NCI-H1417 treated with DMSO at 0.1 percent for 48 hours (cell line): ENCODE results near the gene BANP.
"Not testable (repeated sequence)": the region's sequence is repeated elsewhere in the genome, so short reads cannot be mapped to it uniquely, and the experiment has no call there.

Experiments
- DNase-seq: peaks from one replicate; lab custom pipeline; 2025; lab: John Stamatoyannopoulos, UW

BANP gene

GRCh38 chr16:88016386-88016785, 65.2 kb downstream of the BANP start:
- DNase-seq: not testable (repeated sequence)

- no peak for DNase-seq
These were observed 65.7 kb downstream of the BANP start for GRCh38 chr16:88016964-88017363.

- no peak for DNase-seq
These were observed 66.4 kb downstream of the BANP start for GRCh38 chr16:88017587-88018101.

- DNase-seq: not testable (repeated sequence)
These were observed 67.1 kb downstream of the BANP start for GRCh38 chr16:88018382-88018781.

GRCh38 chr16:88019041-88019820, 68.0 kb downstream of the BANP start:
- not testable (repeated sequence) for DNase-seq

- DNase-seq: no peak
These were observed 68.7 kb downstream of the BANP start for GRCh38 chr16:88019821-88020515.

GRCh38 chr16:88020516-88020885, 69.3 kb downstream of the BANP start:
- no peak for DNase-seq

- DNase-seq: not testable (repeated sequence)
These were observed 70.1 kb downstream of the BANP start for GRCh38 chr16:88021041-88021970.

GRCh38 chr16:88022076-88023042, 71.1 kb downstream of the BANP start:
- DNase-seq: peak; percentile 17

- no peak for DNase-seq
These were observed 72.1 kb downstream of the BANP start for GRCh38 chr16:88023366-88023765.

GRCh38 chr16:88023786-88024185, 72.6 kb downstream of the BANP start:
- DNase-seq: no peak

- not testable (repeated sequence) for DNase-seq
These were observed 73.4 kb downstream of the BANP start for GRCh38 chr16:88024491-88025085.

- DNase-seq: not testable (repeated sequence)
These were observed 73.9 kb downstream of the BANP start for GRCh38 chr16:88025086-88025492.

GRCh38 chr16:88025828-88026555, 74.8 kb downstream of the BANP start:
- DNase-seq: not testable (repeated sequence)

GRCh38 chr16:88026964-88027938, 76.0 kb downstream of the BANP start:
- DNase-seq: no peak

GRCh38 chr16:88028177-88028930, 77.1 kb downstream of the BANP start:
- not testable (repeated sequence) for DNase-seq

- DNase-seq: no peak
These were observed 79.3 kb downstream of the BANP start for GRCh38 chr16:88030498-88030897.

- not testable (repeated sequence) for DNase-seq
These were observed 79.7 kb downstream of the BANP start for GRCh38 chr16:88030961-88031360.
